ENCODE data around the gene NKX2-1. TPM values are rescaled to one million over a fixed set of nuclear protein-coding genes. Genes with fewer than 3 reads are reported as not detected.

Gene NKX2-1
- total RNA-seq, 2 experiments from 2014 or later: not detected

DNA sequence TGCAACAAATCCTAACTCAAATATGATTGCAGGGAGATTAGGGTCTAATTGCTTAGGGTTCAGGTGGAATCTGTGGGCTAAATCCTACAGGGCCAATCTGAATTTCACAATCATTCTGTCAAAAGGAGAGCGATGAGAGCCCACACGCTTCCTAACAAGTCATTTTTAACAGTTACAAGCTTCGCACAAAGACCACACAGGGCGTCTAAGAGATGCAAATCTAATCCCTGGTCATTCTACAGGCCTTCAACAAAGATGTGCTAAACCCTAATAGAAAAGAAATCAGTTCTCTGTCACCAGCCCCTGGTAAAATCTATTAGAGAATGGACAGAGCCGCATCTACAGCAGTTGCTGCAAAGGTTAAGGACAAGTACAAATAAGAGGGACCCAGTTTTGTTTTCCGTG lies 15.3 kb downstream of the NKX2-1 start:
- Mint-ChIP-seq H3K4me3 (no peak overlapping the region), H3K36me3 (ENCODE audit: low read depth) (no peaks in the 10 kb centered on the region), H3K27me3 (peaks cover 83% of the 10 kb centered on the region), H3K9me3 (peaks cover 4% of the 10 kb centered on the region), H3K4me1 (ENCODE audit: low read depth) (peaks cover 23% of the 10 kb centered on the region), H3K27ac (no peak overlapping the region)
- intact Hi-C loops (cut with DNase I, micrococcal nuclease): no loop called here
- H3K36me3 ChIP-seq (ENCODE audit: insufficient read depth, low read length): no peaks in the 10 kb centered on the region
- CTCF ChIA-PET: no interaction called here
- peaks cover 55 to 94% of the 10 kb centered on the region in 2 experiments for H3K27me3 ChIP-seq (ENCODE audit: control insufficient read depth in 1 of 2, insufficient read depth in 2 of 2, low read length in 2 of 2)
- peaks cover 5 to 30% of the 10 kb centered on the region in 2 experiments for H3K9me3 ChIP-seq (ENCODE audit: control insufficient read depth in 1 of 2, insufficient read depth in 1 of 2, low read length in 2 of 2)
- ATAC-seq (ENCODE audit: poor library complexity): no peak
- POLR2A ChIA-PET: no interaction called here
- peaks cover 5% of the 10 kb centered on the region for H3K4me1 ChIP-seq (ENCODE audit: insufficient read depth, low read length)
- H3K4me3 ChIP-seq (ENCODE audit: low read length): no peak overlapping the region
- DNase-seq: no peak
- TF ChIP-seq, protein P1, sequence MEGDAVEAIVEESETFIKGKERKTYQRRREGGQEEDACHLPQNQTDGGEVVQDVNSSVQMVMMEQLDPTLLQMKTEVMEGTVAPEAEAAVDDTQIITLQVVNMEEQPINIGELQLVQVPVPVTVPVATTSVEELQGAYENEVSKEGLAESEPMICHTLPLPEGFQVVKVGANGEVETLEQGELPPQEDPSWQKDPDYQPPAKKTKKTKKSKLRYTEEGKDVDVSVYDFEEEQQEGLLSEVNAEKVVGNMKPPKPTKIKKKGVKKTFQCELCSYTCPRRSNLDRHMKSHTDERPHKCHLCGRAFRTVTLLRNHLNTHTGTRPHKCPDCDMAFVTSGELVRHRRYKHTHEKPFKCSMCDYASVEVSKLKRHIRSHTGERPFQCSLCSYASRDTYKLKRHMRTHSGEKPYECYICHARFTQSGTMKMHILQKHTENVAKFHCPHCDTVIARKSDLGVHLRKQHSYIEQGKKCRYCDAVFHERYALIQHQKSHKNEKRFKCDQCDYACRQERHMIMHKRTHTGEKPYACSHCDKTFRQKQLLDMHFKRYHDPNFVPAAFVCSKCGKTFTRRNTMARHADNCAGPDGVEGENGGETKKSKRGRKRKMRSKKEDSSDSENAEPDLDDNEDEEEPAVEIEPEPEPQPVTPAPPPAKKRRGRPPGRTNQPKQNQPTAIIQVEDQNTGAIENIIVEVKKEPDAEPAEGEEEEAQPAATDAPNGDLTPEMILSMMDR (IDR thresholded peaks at IDR 0.05): no peak
- no peak overlapping the region for H3K27ac ChIP-seq (ENCODE audit: low read depth in 1 of 2, low read length in 2 of 2)

DNA sequence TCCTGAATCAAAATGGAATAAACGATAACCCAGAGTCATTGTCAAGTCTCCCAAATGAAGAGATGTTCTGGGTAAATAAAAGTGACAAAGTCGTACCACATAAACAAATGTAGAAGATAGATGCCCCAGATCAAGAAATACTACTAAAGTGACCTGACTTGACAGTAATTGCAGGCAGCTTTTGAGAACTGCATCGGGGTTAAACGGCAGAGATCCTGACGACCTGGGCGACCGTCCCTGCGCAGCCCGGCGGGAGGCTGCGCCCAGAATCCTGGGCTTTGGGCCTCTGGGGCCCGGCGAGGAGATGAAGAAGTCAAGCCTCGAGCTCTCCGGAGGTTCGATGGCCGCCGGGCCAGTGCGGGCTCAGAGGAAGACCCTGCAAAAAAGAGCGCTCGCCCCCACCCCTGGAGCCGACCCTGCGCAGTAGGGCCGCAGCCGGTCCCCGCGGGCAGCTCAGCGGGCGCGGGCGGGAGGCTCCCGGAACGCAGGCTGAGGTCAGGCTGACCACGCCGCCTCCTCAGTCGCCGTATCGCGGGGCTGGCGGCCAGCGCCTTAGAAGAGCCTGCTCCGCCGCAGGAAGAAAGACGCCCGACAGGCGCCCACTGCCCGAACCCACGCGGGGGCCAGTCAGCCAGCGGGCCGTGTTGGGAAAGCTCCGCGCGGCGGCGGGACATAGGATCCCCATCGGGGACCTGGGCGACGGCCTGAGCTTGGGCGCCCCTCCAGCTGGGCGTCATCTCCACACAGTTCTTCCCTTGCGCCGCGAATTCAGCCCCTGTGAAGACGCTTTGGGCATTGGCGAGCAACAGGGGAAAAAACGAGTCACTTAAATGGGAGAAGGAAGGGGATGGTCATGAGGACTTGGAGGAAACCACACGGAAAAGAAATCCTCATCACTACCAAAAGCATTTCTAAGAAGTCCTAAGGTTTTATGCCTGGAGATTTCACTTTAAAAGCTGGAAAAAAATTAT lies 16.0 kb downstream of the NKX2-1 start:
- intact Hi-C loops (cut with DNase I, micrococcal nuclease): no loop called here
- Histone ChIP-seq H3K4me1 (ENCODE audit: insufficient read depth, low read length) (peaks cover 5% of the 10 kb centered on the region), H3K27ac (ENCODE audit: low read depth in 1 of 2, low read length in 2 of 2) (no peak overlapping the region), H3K36me3 (ENCODE audit: insufficient read depth, low read length) (no peaks in the 10 kb centered on the region), H3K4me3 (ENCODE audit: low read length) (no peak overlapping the region), H3K9me3 (ENCODE audit: control insufficient read depth in 1 of 2, insufficient read depth in 1 of 2, low read length in 2 of 2) (peaks cover 5 to 27% of the 10 kb centered on the region in 2 experiments), H3K27me3 (ENCODE audit: control insufficient read depth in 1 of 2, insufficient read depth in 2 of 2, low read length in 2 of 2) (peaks cover 52 to 91% of the 10 kb centered on the region in 2 experiments)
- ChIA-PET CTCF (no interaction called here), POLR2A (interaction anchor here (0.6 kb wide), 1 partner anchor 248 kb away, joined by 4 read pairs; no protein-coding TSS in a partner anchor)
- ATAC-seq (ENCODE audit: poor library complexity) (no peak), DNase-seq (no peak)
- Mint-ChIP-seq H3K4me3 (no peak overlapping the region), H3K36me3 (ENCODE audit: low read depth) (no peaks in the 10 kb centered on the region), H3K27ac (no peak overlapping the region), H3K27me3 (peaks cover 79% of the 10 kb centered on the region), H3K9me3 (peaks cover 4% of the 10 kb centered on the region), H3K4me1 (ENCODE audit: low read depth) (peaks cover 23% of the 10 kb centered on the region)
- TF ChIP-seq, protein P1 (IDR thresholded peaks at IDR 0.05): no peak

DNA sequence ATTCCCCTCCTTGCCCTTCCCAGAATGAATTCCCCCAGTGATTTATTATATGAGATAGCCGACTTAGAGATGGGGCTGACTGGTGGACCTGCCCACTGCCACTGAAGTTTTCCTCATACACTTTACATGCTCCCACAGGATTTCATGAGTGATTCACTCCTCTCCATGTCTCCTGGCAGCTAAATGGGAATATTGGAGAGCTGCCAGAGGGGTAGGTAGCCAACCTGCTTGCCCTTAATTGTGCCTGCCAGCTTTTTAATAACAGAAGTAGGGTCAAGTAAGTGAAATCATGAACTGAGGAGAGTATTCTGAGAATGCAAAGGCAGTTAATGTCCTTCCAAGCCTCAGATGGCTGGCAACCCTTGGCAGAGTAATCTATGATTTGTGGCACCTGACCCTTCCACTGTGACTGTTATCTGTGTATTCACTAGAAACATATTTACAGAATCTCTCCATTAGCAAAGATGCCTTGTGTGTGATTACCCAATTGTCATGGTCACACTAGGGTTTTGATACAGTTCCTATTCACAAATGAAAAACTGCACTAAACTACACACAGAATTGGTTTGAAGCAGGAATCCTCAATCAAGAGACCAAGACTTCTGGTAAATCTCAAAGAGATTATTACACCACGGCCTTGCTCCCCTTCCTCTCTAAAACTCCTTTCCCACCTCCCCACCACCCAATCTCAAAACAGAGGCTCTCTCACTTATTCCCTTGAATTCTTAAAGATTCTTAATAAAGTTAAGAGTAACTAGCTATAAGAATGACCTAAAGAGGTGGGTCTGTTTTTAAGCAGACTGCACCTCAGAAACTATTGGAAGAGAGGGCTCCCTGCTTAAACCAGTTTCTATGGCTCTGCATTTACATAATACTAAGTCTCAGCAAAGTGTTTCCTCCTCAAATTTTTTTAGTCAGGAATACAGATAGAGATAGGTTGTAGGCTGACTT lies 17.2 kb downstream of the NKX2-1 start:
- intact Hi-C loops (cut with DNase I, micrococcal nuclease): no loop called here
- ChIA-PET CTCF (no interaction called here), POLR2A (no interaction called here)
- ATAC-seq (ENCODE audit: poor library complexity): no peak
- DNase-seq: no peak
- TF ChIP-seq, protein P1 (IDR thresholded peaks at IDR 0.05): no peak
- Histone ChIP-seq H3K36me3 (ENCODE audit: insufficient read depth, low read length) (no peaks in the 10 kb centered on the region), H3K9me3 (ENCODE audit: control insufficient read depth in 1 of 2, insufficient read depth in 1 of 2, low read length in 2 of 2) (peaks cover 5 to 19% of the 10 kb centered on the region in 2 experiments), H3K4me3 (ENCODE audit: low read length) (no peak overlapping the region), H3K4me1 (ENCODE audit: insufficient read depth, low read length) (peaks cover 5% of the 10 kb centered on the region), H3K27me3 (ENCODE audit: control insufficient read depth in 1 of 2, insufficient read depth in 2 of 2, low read length in 2 of 2) (peaks cover 41 to 82% of the 10 kb centered on the region in 2 experiments), H3K27ac (ENCODE audit: low read depth in 1 of 2, low read length in 2 of 2) (no peak overlapping the region)
- H3K9me3 Mint-ChIP-seq: peaks cover 3% of the 10 kb centered on the region
- H3K4me1 Mint-ChIP-seq (ENCODE audit: low read depth): peaks cover 23% of the 10 kb centered on the region
- no peak overlapping the region for H3K27ac Mint-ChIP-seq
- H3K4me3 Mint-ChIP-seq: no peak overlapping the region
- H3K27me3 Mint-ChIP-seq: peaks cover 81% of the 10 kb centered on the region
- no peaks in the 10 kb centered on the region for H3K36me3 Mint-ChIP-seq (ENCODE audit: low read depth)
